ENCODE measurements around the gene RPRD1B. TPM values are rescaled to one million over a fixed set of nuclear protein-coding genes. Genes with fewer than 3 reads are reported as not detected.
"Not testable (repeated sequence)": the region's sequence is repeated elsewhere in the genome, so short reads cannot be mapped to it uniquely, and the experiment has no call there.

Gene RPRD1B
- total and polyA plus RNA-seq, 2 of the 13 experiments (the other 11 are each of a cell fraction or from before 2014, with no cell fraction given), result 31.1 to 41.5 TPM

DNA sequence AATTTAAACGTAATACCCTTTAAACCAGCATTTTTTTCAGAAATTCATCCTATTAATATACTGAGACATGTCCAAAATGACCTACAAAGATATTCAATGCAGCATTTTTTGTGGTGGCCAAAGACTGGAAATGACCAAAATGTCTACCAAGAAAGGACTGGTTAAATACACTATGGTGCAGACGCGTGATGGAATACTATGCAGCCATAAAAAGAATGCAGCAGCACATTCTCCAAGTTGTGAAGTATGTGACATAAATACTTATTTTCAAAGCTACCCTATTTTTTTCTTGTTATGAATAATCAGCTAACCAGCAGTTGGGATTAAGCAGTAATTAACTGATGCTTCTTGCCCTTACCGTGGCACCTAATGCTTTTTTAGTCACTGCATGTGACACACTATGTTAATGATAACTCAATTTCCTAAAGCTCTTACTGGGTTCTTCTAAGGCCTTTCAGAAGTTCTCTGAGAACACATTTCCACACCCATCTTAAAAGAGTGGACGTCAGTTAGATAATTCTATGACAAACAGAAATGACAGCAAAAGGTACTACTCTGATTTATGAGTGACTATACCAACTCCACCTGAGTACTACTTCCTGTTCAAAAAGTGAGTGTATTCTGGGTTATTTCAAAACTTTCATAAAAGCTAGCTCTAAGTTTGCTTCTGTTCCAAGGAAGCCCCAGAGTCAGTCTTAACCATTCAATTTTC, 25.2 kb upstream of the RPRD1B start (continued):
- TF ChIP-seq KIAA2018 (CRISPR knock-in tag; IDR thresholded peaks at IDR 0.05; ENCODE audit: borderline replicate concordance), result no peak

- H3K9me3 ChIP-seq (ENCODE audit: low read length); H3K79me2 ChIP-seq (ENCODE audit: insufficient read depth, low read length); DNase-seq (ENCODE audit: low spot score); H3K9ac ChIP-seq (ENCODE audit: insufficient read depth, low read depth, low read length); H3K27ac ChIP-seq (ENCODE audit: extremely low read length, insufficient read depth, low read length); H3K4me1 ChIP-seq (ENCODE audit: insufficient read depth, low read length); FAIRE-seq; CTCF ChIA-PET (ENCODE audit: low intra/inter-chr PET ratio, low total read pairs); ATAC-seq; H4K20me1 ChIP-seq (ENCODE audit: insufficient read depth, low read length); POLR2A ChIA-PET; in situ Hi-C loops (cut with HindIII; ENCODE audit: extremely low pct_ligation_motif_present, low pct_unique_long_range_greater_than_20kb); H3K27me3 ChIP-seq (ENCODE audit: control insufficient read depth in 1 of 2, insufficient read depth in 2 of 2, low read length in 2 of 2); intact Hi-C loops (cut with micrococcal nuclease; ENCODE audit: unreplicated experiment); H3K4me2 ChIP-seq (ENCODE audit: low read depth, low read length); BruUV-seq (replicated peaks); H3K4me3 ChIP-seq (replicated peaks in 1 of 3; ENCODE audit: insufficient read depth in 1 of 3, low read depth in 2 of 3, low read length in 3 of 3); H2AFZ ChIP-seq (ENCODE audit: low read length): not testable (repeated sequence)
- 99% methylated on average over 5 of the region's 5 CpGs for WGBS (ENCODE audit: low lambda C conversion rate)
- H3K36me3 ChIP-seq (replicated peaks in 1 of 2; ENCODE audit: control insufficient read depth in 1 of 2, insufficient read depth in 2 of 2, low read length in 2 of 2), result peaks cover 35 to 77% of the 10 kb centered on the region in 2 experiments
Observed at GRCh38 chr20:38009416-38009815, 24.1 kb upstream of the RPRD1B start.
